ENCODE measurements around the gene SIRT6.

- no peak for TF ChIP-seq EZH2 (IDR thresholded peaks at IDR 0.05; ENCODE audit: borderline replicate concordance, insufficient read depth, low read depth, low read length, poor library complexity, severe bottlenecking)
- TF ChIP-seq CTCF (IDR thresholded peaks at IDR 0.05), result no peak
These were observed 6.8 kb downstream of the SIRT6 start for GRCh38 chr19:4175669-4175931.
